HG03521 (cell line): Measurements from ENCODE around the gene TRIM71.
"Not testable (repeated sequence)": the region's sequence is repeated elsewhere in the genome, so short reads cannot be mapped to it uniquely, and the experiment has no call there.

Experiments
- ATAC-seq: cut with Tn5 transposase; IDR thresholded peaks from one replicate; pipeline ENCODE4 v1.9.1; 2021; ENCODE audit warnings: mild to moderate bottlenecking, moderate library complexity; ENCODE audit not compliant: unreplicated experiment

Gene TRIM71

DNA sequence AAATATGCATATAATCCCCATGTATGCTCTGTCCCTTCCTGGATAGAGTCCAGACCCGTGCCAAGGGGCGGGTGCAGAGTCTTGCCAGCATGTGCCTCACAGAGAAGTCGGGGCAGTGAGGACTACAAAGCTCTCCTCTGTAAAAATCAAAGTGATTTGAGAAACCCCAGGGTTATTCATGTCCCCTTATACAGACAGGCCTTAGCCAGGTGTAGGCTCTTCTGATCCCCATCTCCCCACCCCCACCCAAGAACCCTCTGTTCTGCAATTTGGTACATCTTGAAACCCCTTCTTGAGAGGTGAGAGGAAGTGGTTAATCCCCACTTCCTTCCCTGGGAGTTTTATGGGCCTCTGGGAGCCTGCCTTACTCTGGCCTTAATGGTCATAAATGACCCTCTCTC is 24.7 kb downstream of the TRIM71 start:
- ATAC-seq, result no peak

DNA sequence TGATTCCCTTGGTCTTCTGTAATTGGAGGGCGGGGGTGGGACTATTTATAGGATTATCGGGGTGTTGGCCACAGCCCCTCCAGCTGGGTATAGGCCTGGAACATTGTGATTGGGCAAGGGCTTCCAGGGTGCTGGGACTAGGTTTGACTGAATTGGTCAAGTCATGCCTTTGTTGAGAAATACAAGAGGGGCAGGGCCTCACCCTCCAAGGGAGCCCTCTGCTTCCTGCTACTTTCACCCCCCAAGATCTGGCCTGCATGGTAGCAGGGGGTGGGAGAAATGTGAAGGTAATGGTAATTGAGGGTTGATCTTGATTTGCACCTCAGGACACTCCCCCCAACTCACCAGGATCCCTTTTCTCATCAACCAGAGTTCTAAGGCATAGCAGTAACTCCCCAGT is 25.2 kb downstream of the TRIM71 start:
- no peak for ATAC-seq

DNA sequence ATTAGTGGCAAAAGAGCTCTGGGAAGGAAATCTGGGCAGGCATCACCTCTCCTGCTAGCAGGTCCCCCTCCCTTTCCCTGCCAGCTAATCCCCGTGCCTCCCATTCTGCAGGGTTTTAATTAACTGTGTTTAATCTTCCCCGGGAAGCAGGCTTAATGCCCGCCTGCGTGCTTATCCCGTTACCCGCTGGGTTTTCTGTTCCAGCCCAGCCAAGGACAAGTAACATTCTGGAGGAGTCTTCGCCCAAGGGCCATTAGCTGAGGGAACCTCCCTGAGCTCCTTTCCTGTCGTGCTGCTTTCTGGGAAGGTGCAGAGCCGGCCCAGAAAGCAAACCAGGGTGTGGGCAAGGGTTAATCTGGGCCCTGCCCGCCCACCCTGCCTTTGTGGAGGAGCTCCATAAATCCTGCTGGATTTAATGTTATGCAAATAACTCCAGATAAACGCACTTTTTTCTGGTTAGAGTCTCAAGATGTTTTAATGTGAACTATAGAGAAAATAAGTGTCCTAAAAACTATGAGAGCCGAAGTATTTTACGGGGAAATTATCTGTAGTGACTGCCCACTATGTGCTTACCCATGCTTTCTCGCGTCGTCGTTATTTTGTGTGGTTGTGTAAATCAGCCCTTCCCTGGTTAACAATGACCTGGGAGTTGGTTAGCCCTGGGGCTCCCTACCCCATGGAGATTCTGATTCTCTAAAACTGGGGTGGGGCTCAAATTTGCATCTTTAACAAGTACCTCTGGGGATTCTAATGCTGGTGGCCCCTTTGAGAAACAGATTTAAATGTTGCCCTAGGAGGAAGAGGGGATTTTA is 25.9 kb downstream of the TRIM71 start:
- no peak for ATAC-seq

DNA sequence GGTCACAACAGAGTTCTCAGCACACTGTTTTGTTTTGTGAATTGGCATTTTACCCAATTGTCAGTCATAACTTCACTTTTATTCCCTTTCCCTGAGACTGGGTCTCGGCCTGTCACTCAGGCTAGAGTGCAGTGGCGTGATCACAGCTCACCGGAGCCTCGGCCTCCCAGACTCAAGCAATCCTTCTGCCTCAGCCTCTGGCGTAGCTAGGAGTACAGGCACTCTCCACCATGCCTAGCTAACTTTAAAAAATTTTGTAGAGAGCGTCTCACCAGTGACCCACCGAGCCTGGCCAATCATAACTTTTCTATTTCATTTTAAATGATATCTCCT is 26.5 kb downstream of the TRIM71 start:
- ATAC-seq, result no peak

DNA sequence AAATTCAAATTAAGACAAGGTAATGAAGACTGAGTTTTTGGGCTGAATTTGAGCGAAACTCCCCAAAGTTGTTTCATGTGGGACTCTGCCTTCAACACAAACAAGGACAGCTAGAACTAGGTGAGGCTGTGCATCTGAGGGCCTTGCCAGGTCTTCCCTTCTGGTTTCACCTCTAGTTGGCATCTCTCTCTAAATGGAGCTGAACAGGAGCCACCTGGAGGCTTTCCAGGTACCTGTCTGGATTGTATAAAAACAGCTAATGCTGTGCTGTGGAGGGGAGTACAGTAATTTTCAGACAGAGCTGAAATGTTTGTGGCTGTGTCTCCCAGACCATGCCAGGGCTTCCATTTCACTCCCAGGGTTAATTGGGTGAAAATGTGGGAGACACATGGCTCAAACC is 27.1 kb downstream of the TRIM71 start:
- no peak for ATAC-seq

DNA sequence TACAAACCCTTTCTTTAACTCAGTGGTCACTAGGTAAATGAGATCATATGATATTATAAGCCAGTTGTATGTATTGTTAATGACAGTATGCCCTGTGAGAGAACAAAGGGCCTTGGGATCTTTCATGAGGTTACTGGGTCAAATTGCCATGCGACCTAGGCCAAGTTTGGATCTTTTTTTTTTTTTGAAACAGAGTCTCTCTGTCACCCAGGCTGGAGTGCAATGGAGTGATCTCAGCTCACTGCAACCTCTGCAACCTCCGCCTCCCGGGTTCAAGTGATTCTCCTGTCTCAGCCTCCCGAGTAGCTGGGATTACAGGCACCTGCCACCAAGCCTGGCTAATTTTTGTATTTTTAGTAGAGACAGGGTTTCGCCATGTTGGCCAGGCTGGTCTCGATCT is 27.7 kb downstream of the TRIM71 start:
- ATAC-seq, result not testable (repeated sequence)

DNA sequence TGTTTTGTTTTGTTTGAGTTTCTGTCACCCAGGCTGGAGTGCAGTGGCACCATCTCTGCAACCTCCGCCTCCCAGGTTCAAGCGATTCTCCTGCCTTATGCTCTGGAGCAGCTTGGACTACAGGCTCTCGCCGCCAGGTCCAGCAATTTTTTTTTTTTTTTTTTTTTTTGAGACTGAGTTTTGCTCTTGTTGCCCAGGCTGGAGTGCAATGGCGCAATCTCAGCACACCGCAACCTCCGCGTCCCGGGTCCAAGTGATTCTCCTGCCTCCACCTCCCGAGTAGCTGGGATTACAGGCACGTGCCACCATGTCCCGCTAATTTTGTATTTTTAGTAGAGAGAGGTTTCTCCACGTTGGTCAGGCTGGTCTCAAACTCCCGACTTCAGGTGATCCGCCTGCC is 29.2 kb downstream of the TRIM71 start:
- ATAC-seq, result not testable (repeated sequence)

DNA sequence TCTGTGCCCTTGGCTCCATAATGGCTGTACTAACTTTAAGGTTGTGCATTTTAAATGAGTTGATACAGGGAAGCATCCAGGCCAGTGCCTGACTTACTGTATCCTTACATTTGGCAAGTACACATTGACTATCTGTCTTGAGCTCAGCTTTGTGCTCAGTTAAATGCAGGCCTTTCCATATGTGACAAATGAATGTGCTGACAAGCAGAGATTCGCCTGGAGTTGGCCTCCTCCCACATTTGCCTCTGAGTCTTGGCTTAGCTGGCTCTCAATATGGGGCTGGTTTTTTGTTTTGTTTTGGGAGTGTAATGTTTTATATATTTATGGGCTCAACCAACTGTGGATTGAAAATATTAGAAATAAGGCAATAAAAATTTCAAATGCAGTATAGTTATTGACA is 29.7 kb downstream of the TRIM71 start:
- ATAC-seq, result no peak

DNA sequence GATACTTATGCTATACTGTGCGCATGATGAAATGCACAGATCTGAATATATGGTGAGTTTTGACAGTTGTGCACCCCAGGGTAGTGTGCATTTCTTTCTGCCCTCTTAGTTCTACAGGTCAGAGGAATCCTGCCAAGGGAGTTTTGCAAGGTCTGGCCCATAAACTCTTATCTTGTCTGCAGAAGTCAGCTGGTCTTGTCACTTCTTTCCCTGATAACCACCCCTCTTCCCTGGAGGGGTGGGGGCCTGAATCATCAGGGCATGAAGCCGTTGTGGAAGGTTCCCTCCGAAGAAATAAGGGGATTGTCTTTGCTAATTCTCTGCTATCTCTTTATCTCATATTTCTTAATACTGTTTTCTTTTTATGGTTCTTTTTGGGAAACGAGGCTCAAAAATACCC is 30.4 kb downstream of the TRIM71 start:
- no peak for ATAC-seq

DNA sequence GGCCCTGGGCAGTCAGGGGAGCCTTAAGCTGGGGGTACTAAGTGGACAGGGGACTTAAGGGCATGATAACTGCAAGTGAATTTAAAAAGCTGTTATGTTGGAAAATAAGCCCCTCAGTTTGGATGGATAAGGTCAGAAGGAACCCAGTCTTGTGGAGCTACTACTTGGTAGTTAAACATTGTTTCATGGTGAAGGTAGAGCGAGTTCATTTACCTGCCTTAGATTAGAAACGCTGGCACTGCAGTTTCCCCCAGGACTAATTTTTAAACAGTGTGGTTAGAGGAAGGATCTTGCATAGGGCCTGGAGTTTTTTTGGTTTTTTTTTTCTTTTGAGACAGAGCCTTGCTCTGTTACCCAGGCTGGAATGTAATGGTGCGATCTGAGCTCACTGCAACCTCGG is 31.2 kb downstream of the TRIM71 start:
- ATAC-seq, result no peak

DNA sequence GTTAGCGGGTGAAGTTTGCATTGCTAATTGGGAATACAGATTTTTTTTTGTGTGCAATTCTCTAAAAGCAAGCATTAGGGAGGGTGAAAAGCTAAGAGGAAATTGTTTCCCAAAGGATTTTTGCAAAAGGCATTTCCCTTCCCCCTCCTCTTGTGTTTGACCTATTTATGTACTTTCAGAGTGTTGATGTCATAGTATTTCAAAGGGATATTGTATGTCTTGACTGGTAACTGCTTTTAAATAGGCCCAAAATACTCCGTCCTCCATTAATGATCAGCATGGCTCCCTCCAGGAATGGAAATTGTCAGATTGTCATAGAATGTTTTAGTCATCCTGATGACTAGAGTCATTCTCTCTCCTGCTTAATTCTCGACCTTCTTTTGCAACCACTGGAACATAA is 32.4 kb downstream of the TRIM71 start:
- ATAC-seq, result no peak

DNA sequence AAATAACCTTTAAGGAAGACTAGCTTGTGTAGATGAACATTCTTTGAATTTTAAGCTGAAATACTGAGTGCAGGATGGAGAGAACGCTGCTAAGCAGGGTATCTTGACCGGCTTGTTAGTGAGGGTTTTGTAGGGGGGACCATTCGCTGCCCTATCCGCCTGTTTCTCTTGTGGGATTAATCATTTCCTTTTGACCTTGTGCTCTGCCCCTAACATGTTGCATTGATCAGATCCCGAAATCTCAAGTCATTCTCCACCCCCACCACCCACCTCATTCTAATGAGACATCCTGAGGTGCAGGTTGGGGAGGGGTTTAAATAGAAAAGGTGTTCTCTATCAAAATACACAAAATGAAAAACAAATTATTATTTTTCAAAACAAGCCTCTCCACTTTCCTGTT is 32.8 kb downstream of the TRIM71 start:
- no peak for ATAC-seq

DNA sequence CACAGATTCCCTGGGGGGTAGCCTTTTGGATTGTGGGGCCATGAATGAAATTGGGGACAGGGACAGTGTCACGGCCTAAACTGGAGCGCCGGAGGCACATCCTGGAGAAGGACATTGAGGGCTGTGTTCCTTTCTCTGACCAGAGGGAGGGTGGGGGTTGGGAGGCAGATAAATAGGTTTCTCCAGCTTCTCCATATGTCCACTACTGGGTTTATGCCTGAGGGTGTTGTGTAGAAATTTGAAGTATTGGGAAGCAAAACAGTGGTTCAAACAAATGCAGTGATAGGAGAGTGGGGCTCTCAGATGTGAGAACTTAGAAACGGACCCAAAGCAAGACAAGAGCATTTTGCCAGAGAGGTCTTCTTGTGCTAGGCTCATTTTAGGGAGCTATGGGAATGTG is 34.3 kb downstream of the TRIM71 start:
- no peak for ATAC-seq

DNA sequence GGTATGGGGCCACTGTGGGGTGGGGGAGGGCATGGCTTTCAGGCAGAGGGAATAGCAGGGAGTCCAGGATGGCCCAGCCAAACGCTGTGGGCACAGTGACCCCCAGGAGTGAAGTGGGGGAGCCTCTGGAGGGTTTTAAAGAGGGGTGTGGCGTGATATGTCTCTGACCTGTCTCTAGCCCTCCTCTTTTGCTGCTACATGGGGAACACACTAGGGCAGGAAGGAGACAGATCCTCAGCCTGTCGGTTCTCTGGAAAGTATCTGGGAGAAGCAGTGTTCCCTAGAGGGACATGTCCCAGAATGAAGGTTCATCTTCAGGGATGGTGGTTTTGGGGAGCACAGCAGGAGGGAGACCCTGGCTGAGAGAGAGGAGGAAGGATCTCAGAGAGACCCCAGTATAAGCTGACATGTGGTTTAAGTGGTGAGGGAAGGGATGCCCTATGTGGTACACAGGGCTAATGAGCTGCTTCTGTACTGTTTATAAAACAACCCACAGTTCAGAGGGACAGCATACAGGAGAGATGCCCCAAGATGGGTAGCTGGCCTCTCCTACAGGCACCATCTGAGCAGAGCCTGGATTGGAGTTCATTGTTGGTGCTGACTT is 37.7 kb downstream of the TRIM71 start:
- ATAC-seq, result no peak

DNA sequence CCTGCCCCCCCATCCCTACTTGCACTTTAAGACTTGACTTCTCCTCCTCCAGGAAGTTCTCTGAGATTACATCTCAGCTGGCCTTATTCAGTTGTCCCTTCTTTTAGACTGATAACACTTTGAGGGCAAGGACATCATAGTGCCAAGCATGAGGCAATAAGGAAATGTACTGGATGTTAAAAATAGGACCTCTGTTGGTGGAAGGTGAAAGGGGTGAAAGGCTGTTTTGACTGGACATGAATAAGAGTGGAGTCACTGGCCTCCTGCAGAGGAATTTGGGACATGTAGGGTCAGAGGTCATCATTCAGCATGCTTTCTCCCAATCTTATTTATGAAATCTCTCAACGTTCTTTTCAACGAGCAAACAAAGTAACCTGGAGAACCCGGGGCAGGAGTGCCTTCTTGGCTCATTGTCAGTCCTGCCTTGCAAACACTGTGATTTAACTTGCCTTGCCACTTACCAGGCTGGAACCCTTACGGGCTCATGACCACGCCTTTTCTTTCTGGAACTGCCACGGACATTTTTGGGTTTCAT is 38.6 kb downstream of the TRIM71 start:
- no peak for ATAC-seq

DNA sequence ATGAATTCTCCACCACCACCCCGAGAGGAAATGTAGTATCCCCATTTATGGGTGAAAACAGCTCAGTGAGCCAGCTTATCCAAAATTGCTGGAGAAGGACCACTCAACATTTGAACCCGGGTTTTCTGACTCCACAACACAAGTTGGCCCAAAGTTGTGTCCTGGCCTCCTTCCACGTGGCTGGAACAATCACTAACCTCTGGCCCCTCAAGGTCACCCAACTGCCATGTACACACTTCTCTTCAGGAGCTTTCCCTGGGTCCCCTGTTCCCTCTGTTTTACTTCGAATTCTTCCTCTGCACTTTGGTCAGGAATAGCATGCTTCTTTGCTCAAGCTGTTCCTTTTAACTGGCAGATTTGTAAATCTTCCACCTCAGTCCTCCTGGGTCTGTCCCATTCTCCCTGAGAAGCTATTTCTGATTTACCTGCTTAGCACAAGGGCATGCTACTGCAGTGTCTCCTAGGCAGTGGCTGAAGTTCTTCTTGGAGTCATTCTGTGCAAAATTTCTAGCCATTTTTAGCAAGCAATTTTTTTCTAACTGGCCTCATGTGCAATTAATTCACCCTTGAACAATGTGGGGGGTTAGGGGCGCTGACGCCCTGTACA is 39.2 kb downstream of the TRIM71 start:
- no peak for ATAC-seq

DNA sequence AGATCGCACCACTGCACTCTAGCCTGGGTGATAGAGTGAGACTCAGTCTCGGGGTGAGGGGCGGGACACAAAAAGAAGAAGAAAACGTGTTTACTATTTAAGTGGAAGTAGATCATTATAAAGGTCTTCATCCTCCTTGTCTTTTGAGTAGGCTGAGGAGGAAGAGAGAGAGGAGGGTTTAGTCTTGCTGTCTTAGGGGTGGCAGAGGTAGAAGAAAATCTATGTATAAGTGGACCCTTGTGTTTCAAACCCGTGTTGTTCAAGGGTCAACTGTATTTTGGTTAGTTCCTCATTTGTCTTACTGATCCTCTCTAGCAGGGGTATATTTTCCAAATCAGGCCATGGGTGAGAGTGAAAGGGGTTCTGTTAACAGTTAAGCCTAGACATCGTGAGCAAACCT is 40.1 kb downstream of the TRIM71 start:
- ATAC-seq, result no peak

DNA sequence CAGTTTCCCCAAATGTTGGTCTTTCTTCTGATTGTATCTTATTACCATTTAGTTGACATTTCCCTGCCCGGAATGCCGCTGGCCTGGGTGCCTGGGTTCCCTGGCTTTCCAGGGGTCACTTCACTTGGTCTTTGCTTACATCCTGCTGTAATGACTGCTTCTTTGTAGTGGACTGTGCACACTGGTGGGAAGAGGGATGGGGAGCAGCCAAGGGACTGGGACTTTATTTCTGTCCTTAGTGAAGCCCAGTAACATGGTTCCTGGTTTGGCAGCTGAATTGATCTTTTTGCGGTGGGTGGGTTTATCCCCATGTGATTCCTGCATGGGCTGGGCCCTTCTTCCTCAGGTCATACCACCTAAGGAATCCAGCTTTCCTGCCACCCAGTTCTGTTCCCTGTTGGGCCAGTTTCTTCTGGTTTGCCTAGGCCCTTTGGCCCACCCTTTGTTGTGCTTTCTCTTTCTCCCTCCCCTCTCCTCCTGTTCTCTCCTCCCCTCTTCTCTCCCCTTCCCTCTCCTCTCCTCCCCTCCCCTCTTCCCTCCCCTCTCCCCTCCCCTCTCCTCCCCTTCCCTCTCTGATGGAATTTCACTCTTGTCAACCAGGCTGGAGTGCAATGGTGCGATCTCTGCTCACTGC is 41.9 kb downstream of the TRIM71 start:
- ATAC-seq, result no peak

DNA sequence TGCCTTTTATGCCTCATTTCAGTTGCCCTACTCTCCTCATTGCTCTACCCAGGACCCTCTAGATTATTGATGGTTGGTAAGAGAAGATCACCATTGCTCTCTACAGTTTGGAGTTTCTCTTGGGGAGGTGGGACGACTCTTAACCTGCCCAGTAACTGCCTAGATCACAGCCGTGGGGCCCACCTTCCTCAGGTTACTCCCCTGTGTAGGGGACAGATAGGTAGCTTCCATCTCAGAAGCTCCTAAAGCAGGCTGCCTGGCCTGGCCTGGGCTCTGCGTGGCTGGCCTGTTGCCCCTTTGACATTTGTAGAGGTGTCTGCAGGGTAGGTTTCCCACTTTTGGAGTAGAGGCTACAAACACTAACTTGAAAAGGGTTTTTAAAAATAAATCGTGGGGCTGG is 42.7 kb downstream of the TRIM71 start:
- ATAC-seq, result no peak

DNA sequence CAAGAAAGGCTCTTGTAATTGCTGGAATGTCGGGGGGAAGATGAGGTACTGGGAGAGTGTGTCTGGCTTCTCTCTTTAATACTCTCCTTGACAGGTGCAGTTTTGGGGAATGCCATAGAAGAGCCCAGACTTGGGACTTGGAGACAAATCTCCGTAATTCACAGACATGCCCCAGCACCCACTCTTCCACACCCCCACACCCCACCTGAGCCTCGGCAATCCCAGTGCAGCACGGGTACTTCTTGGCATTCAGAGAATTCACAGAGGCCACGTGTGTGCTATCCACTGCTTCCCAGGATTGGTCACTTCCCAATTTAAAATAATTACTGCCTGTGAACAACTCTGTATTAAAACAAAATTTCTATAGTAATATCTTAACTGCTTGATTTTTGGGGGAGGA is 43.9 kb downstream of the TRIM71 start:
- ATAC-seq, result no peak

DNA sequence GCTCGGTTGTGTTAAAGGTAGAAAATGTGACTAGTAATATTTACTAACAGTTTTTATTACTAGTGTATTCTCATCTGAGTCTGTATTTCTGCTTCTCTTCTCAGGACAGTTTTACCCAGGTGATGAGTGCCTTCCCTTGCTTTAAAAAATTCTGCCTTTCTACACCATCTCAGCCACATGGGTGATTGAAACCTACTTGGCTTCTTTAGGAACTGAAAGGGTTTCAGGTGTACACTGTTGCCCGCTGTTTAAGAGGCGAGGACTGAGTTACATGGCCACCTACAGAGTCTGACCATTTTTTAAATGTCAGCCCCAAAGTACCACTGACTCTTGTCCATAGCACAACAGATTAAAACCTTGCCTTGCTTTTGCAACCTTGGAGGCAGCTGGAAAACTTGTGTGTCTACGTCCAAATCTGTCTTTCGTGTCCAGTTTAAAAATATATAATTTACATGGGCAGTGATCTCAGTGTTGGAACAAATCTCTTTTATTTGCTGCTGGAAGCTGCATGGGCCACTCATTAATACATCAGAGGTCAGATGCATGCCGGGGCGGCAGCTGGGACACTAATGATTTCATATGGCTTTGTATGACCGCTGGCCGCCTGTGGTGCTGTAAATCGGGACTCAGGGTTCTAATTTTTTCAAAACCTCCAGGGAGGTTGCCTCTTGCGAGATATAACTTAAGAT is 44.6 kb downstream of the TRIM71 start:
- ATAC-seq, result no peak
